Activated CD8-positive, alpha-beta memory T cell treated with anti-CD3 and anti-CD28 coated beads, Interleukin-2, amount 10 ng/mL, durations not matched to agents 7 days and 5 days (primary cell): ENCODE measurements around the gene NRCAM. TPM values are rescaled to one million over a fixed set of nuclear protein-coding genes. Genes with fewer than 3 reads are reported as not detected.
"Not testable (repeated sequence)": the region's sequence is repeated elsewhere in the genome, so short reads cannot be mapped to it uniquely, and the experiment has no call there.

Source experiments
- ATAC-seq: fragments of 150-1000 bp; cut with Tn5 transposase; one replicate; pipeline ENCODE4 v1.10.0; 2021; ENCODE audit warnings: moderate library complexity
- CTCF ChIA-PET: fragments of 350-600 bp; sonication (Branson Sonifier 250); formaldehyde crosslinking; loops from one replicate; lab custom pipeline; 2021; ENCODE audit warnings: antibody characterized with exemption; lab: Charles Lee
- DNase-seq: peaks from one replicate; pipeline ENCODE4 v3.0.0-alpha.2; 2020
- H3K27ac Mint-ChIP-seq: one replicate; pipeline ENCODE4 v1.8.0; 2021; ENCODE audit warnings: mild to moderate bottlenecking, mixed read lengths
- H3K27me3 Mint-ChIP-seq: one replicate; pipeline ENCODE4 v1.8.0; 2021; ENCODE audit warnings: mixed read lengths
- H3K36me3 Mint-ChIP-seq: one replicate; pipeline ENCODE4 v1.8.0; 2021; ENCODE audit warnings: mild to moderate bottlenecking, mixed read lengths
- H3K4me1 Mint-ChIP-seq: one replicate; pipeline ENCODE4 v1.8.0; 2021; ENCODE audit warnings: mixed read lengths
- H3K4me3 Mint-ChIP-seq: one replicate; pipeline ENCODE4 v1.8.0; 2021; ENCODE audit warnings: mild to moderate bottlenecking, moderate library complexity, mixed read lengths
- H3K9me3 Mint-ChIP-seq: one replicate; pipeline ENCODE4 v1.8.0; 2022; ENCODE audit warnings: low read depth, mixed read lengths
- total RNA-seq, 2 experiments: library from RNA; stranded (reverse); gene quantifications; one replicate each; pipeline ENCODE4 v1.2.3, GENCODE V29; 2021

Gene NRCAM
- total RNA-seq, 2 experiments from 2014 or later, result 0.35 TPM; not detected in 1

DNA sequence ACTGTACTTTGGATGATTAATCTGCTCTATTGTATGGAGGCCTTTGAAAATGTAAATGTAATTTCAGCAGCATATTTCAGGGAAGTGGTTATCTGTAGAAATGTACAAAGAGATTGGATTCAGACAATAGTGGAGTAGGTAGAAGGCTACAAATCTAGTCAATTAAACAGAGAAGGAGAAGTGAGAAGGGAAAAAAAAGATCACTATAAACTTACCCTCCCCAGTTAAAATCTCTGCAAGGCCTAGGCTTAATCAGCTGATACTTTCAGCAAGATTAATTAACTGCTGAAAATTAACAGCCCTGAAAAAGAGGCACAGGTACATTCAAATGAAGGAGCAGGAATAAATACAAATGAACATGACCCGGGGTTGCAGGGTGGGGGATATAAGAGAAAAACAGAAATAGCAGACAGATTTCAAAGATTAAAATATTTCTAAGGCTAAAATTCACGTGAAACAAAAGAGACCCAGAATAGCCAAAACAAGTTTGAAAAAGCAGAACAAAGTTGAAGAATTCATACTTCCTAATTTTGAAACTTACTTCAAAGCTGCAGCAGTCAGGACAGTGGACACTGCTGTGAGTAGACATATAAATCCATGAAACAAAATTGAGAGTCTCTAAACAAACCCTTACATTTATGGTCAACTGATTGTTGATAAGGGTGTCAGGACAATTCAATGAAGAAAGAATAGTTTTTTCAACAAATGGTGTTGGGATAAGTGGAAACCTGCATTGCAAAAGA is 96.0 kb downstream of the NRCAM start:
- no peak for DNase-seq
- Mint-ChIP-seq H3K9me3 (no peaks in the 10 kb centered on the region), H3K4me3 (no peak overlapping the region), H3K27ac (no peak overlapping the region), H3K4me1 (no peaks in the 10 kb centered on the region), H3K36me3 (no peaks in the 10 kb centered on the region), H3K27me3 (peaks cover 8% of the 10 kb centered on the region)
- CTCF ChIA-PET, result no interaction called here
- no peak for ATAC-seq

DNA sequence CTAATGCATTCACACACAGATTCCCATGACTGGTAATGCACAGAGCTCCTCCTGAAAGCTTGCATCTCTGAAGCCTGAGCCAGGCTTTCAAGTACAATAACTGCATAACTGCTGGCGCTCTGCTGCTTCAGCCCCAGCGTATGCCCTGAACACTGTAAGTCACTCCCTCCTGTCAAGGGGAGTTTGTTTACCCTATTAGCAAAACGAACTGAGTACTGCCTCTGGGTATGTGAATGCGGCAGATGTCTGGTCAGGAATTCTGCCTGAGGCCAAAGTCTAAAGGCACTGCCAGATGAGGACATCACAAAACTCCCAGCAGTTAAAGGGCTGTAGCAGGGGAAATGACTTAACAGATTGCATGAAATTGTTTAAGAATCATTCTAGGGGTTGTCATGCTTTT is 97.7 kb downstream of the NRCAM start:
- no peaks in the 10 kb centered on the region for H3K9me3 Mint-ChIP-seq
- no peaks in the 10 kb centered on the region for H3K4me1 Mint-ChIP-seq
- CTCF ChIA-PET, result no interaction called here
- H3K36me3 Mint-ChIP-seq, result no peaks in the 10 kb centered on the region
- ATAC-seq (no peak), DNase-seq (no peak)
- no peak overlapping the region for H3K27ac Mint-ChIP-seq
- H3K4me3 Mint-ChIP-seq, result no peak overlapping the region
- H3K27me3 Mint-ChIP-seq, result peaks cover 10% of the 10 kb centered on the region

DNA sequence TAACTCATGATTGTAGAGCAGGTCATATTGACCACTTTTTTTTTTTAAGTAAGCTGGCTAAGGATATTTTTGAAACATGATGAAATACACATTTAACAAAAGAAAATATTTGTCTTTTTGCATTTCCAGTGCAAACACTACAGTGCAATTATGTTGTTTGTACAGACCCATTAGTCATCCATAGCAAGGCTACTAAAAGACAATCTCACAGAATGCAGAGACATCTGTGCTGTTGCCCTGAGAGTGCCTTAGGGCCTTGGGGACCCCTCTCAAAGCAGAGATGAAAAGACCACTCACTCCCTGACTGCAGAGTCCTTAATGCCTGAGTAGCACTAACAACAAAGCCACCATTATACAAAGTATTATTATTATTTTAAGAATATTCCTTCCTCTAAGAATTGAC is 104.5 kb downstream of the NRCAM start:
- Mint-ChIP-seq H3K4me3 (no peak overlapping the region), H3K36me3 (no peaks in the 10 kb centered on the region), H3K4me1 (no peaks in the 10 kb centered on the region), H3K27ac (no peak overlapping the region), H3K9me3 (no peaks in the 10 kb centered on the region), H3K27me3 (peaks cover 2% of the 10 kb centered on the region)
- DNase-seq (no peak), ATAC-seq (no peak)
- CTCF ChIA-PET, result no interaction called here

DNA sequence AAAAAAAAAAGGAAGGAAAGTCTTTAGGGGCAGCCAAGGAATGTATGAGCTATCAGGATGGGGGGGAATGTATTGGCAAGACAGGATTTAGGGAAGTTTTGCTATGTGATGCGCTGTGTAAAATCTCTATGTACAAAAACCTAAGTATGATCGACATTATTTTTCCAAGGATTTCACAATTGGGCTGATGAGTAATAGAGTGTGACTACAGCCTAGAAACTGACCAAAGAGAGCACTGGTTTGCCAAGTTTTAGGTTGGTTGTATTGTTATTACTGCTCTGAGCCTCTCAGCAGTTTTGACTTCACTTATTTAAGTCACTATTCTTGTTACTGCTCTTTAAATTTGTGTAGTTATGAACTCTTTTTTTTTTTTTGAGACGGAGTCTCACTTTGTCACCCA is 107.3 kb downstream of the NRCAM start:
- Mint-ChIP-seq H3K4me3 (no peak overlapping the region), H3K9me3 (no peaks in the 10 kb centered on the region), H3K36me3 (no peaks in the 10 kb centered on the region), H3K27ac (no peak overlapping the region), H3K27me3 (no peaks in the 10 kb centered on the region), H3K4me1 (no peaks in the 10 kb centered on the region)
- CTCF ChIA-PET, result no interaction called here
- ATAC-seq (no peak), DNase-seq (no peak)

DNA sequence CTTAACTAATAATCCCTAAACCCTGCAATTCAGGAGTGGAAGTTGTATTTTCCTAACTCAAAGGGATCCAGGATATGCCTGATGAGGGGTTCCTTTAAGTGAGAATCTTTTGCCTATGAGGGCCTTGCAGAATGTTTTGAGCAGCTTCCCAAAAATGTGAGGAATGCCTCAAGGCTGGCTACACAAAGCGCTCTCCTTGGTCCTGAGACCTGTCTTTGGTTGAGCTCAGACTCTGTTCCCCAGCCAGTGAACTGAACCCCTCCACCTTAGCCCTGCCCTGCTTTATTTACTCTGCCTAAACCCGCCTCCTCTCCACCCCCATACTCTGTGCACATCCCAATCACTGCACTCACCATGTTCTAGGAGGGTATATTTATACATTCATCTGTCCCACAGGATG is 108.6 kb downstream of the NRCAM start:
- no peak overlapping the region for H3K27ac Mint-ChIP-seq
- ATAC-seq (no peak), DNase-seq (no peak)
- no peaks in the 10 kb centered on the region for H3K9me3 Mint-ChIP-seq
- no peaks in the 10 kb centered on the region for H3K27me3 Mint-ChIP-seq
- H3K36me3 Mint-ChIP-seq, result no peaks in the 10 kb centered on the region
- no peaks in the 10 kb centered on the region for H3K4me1 Mint-ChIP-seq
- H3K4me3 Mint-ChIP-seq, result no peak overlapping the region
- CTCF ChIA-PET, result no interaction called here

DNA sequence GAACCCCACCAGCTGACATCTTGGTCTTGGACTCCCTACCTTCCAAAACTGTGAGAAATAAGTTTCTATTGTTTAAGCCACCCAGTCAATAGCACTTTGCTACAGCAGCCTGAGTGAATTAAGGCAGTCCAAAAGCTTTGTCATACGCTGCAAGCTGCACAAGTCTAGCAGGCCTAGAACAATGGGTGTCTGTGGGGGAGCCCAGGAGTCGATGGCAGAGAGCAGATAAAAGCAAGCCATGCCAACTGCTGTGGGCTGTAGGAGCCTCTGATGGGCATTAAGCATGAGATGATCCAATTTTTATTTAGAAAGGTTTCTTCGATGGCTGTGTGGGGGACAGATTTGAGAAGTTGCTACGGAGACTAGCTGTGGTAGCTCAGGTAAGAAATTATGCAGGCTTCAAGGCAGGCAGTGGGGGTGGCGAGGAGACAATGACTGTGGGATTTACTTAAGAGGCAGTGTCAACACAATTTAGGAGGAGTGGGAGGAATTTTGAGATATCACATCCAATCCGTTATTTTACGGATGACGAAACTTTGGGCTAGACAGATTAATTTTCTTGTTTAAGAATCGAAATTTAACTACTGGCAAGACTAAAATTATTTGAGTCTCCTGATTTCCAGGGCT is 110.4 kb downstream of the NRCAM start:
- Mint-ChIP-seq H3K4me1 (no peaks in the 10 kb centered on the region), H3K27ac (no peak overlapping the region), H3K9me3 (no peaks in the 10 kb centered on the region), H3K36me3 (no peaks in the 10 kb centered on the region), H3K27me3 (no peaks in the 10 kb centered on the region), H3K4me3 (no peak overlapping the region)
- CTCF ChIA-PET, result no interaction called here
- no peak for ATAC-seq
- DNase-seq, result no peak

DNA sequence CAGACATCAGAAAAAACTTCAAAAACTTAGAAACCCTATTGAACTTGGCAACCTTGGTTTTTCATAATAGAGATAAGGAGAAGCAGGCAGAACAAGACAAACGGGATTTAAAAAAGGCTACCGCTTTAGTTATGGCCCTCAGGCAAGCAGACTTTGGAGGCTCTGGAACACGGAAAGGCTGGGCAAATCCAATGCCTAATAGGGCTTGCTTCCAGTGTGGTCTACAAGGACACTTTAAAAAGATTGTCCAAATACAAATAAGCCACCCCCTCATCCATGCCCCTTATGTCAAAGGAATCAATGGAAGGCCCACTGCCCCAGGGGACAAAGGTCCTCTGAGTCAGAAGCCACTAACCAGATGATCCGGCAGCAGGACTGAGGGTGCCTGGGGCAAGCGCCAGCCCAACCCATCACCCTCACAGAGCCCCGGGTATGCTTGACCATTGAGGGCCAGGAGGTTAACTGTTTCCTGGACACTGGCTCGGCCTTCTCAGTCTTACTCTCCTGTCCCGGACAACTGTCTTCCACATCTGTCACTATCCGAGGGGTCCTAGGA is 115.3 kb downstream of the NRCAM start:
- Mint-ChIP-seq H3K4me1 (no peaks in the 10 kb centered on the region), H3K27ac (no peak overlapping the region), H3K27me3 (no peaks in the 10 kb centered on the region), H3K9me3 (no peaks in the 10 kb centered on the region), H3K36me3 (no peaks in the 10 kb centered on the region), H3K4me3 (no peak overlapping the region)
- ATAC-seq (no peak), DNase-seq (no peak)
- CTCF ChIA-PET, result no interaction called here

DNA sequence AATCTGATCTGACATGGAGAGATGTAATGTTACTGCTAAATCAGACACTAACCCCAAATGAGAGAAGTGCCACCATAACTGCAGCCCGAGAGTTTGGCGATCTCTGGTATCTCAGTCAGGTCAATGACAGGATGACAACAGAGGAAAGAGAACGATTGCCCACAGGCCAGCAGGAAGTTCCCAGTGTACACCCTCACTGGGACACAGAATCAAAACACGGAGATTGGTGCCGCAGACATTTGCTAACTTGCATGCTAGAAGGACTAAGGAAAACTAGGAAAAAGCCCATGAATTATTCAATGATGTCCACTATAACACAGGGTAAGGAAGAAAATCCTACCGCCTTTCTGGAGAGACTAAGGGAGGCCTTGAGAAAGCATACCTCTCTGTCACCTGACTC is 115.8 kb downstream of the NRCAM start:
- H3K4me1 Mint-ChIP-seq, H3K27ac Mint-ChIP-seq, H3K36me3 Mint-ChIP-seq, H3K9me3 Mint-ChIP-seq, H3K27me3 Mint-ChIP-seq, ATAC-seq, CTCF ChIA-PET, DNase-seq, H3K4me3 Mint-ChIP-seq: not testable (repeated sequence)

DNA sequence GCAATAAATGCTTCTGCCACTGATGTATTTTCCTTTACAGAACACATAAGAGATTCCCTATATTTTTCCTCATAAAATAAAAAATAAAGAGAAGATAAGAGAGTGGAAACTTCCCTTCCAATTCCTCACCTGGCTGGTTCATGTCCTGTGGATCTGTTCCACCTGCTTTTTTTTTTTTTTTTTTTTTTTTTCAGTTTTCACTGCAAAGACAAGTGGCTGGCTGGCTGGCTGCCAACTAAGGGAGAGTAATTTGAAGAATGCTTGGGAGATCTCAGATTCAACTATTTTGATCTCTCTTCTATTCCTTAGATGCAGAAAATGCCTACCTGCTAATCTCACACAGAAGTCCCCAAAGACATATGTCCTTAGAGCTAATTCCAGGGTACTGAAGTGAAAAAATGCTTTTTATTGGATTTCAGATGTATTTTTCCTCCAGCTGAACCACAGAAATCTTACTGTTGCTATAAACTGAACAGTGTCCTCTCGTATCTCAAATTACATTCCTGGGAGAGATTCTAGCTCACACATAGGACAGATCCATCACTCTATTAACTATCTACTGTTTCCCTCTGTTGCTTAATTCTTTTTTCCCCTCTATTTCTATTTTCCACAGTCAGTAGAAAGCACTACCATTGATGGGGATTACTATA is 120.8 kb downstream of the NRCAM start:
- Mint-ChIP-seq H3K36me3 (no peaks in the 10 kb centered on the region), H3K27me3 (peaks cover 2% of the 10 kb centered on the region), H3K27ac (no peak overlapping the region), H3K9me3 (no peaks in the 10 kb centered on the region), H3K4me3 (no peak overlapping the region), H3K4me1 (no peaks in the 10 kb centered on the region)
- no peak for DNase-seq
- no peak for ATAC-seq
- CTCF ChIA-PET, result no interaction called here

DNA sequence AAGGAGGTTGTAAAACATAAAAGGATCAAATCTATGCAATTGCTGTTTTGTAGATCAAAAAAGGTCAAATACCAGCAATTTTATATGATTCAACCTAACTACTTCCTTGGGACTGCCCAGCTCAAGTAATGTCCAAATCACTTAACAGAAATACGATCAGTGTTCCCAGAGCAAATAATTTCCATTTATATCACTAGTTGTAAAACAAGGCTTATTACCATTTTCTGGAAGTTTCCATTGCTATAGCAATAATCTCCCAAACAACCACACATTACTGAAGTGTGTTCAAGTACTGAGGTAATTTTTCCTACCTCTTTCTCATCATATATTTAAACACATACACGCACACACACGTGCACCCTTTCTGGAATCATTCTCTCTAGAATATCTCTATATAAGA is 123.3 kb downstream of the NRCAM start:
- Mint-ChIP-seq H3K36me3 (no peaks in the 10 kb centered on the region), H3K4me3 (no peak overlapping the region), H3K9me3 (no peaks in the 10 kb centered on the region), H3K4me1 (peaks cover 2% of the 10 kb centered on the region), H3K27ac (no peak overlapping the region), H3K27me3 (peaks cover 2% of the 10 kb centered on the region)
- ATAC-seq, result no peak
- CTCF ChIA-PET, result no interaction called here
- no peak for DNase-seq

DNA sequence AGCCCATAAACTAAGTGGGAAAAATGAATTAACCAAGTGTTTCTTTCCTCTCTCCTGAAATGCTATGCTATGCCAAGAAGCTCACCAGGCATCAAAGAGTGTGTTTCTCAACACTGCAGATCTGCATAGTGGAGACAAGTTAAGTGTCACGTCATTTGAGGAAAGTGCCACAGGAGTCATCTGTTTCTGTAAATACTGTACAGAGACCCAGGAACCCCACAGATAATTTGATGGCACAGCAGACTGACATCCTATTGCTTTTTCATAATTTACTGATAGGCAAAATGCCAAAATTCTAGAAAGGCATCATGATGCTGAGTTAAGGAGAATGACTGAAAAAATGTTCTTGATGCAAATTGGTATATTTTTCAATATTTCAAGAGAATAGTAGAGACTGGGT is 124.3 kb downstream of the NRCAM start:
- no peak for DNase-seq
- ATAC-seq, result no peak
- Mint-ChIP-seq H3K36me3 (no peaks in the 10 kb centered on the region), H3K27ac (no peak overlapping the region), H3K27me3 (peaks cover 2% of the 10 kb centered on the region), H3K9me3 (no peaks in the 10 kb centered on the region), H3K4me1 (peaks cover 2% of the 10 kb centered on the region), H3K4me3 (no peak overlapping the region)
- CTCF ChIA-PET, result no interaction called here

DNA sequence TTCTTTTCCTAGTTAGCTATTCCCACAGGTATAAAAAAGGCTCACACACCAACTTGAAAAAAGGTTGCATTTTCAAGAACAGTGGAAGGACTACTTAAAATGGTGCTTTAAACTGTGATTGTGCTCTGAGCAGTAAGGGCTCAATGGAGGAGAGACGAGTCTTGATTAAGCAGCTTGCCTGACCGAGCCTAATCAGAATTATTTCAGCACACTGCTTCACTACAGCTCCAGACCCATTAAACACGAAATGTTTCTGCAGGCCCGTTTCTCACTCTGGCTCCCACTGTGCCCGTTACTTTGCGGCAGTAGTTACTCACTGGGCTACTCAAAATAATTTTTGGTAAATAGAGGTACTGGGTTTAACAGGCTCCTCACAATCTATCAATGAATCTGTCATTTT is 126.0 kb downstream of the NRCAM start:
- no peaks in the 10 kb centered on the region for H3K36me3 Mint-ChIP-seq
- no peak overlapping the region for H3K27ac Mint-ChIP-seq
- H3K4me1 Mint-ChIP-seq, result peaks cover 2% of the 10 kb centered on the region
- CTCF ChIA-PET, result no interaction called here
- ATAC-seq (no peak), DNase-seq (no peak)
- no peak overlapping the region for H3K4me3 Mint-ChIP-seq
- no peaks in the 10 kb centered on the region for H3K9me3 Mint-ChIP-seq
- peaks cover 2% of the 10 kb centered on the region for H3K27me3 Mint-ChIP-seq

DNA sequence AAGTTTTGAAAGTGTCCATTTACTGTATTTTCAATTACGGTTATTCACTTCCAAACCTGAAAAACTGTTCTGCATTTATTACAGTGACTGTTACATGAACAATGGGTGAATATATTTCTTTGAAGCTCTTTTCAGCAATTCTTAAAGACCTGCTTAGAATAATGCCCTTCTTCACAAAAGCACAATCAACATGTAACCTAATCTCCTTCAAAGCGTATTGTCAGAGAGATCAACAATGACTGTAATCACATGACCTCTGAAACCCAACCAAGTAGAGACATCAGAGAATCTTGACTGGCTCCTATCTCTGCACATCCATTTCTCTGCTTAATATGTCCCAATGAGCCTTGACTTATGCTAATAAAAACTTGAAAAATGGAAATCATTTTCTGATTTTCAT is 126.7 kb downstream of the NRCAM start:
- Mint-ChIP-seq H3K4me3 (no peak overlapping the region), H3K4me1 (peaks cover 2% of the 10 kb centered on the region), H3K27me3 (peaks cover 2% of the 10 kb centered on the region), H3K36me3 (no peaks in the 10 kb centered on the region), H3K27ac (no peak overlapping the region), H3K9me3 (no peaks in the 10 kb centered on the region)
- DNase-seq (no peak), ATAC-seq (no peak)
- CTCF ChIA-PET, result no interaction called here

DNA sequence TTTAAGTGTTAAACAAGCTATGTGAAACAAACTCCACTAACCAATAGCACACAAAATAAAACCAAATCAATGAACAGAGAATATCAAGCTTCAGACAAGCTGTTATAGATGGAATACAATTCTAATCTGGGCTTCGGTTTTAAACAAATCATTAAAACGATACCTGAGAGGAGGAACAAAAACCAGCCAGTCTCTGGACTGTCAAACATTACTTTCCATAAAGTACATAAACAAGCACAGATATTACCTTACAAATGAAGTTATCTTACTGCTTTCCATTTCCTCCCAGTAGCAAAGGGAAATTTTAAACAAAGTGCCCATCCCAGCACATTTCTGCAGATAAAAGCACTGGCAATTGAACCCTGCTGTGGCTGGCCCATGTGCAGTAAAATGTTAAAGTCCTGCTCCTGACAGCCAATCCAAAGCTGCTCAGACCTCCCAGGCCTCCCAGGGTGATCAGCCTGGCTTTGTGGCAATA is 128.0 kb downstream of the NRCAM start:
- CTCF ChIA-PET, result no interaction called here
- peaks cover 2% of the 10 kb centered on the region for H3K4me1 Mint-ChIP-seq
- H3K4me3 Mint-ChIP-seq, result no peak overlapping the region
- no peak overlapping the region for H3K27ac Mint-ChIP-seq
- H3K36me3 Mint-ChIP-seq, result no peaks in the 10 kb centered on the region
- no peak for ATAC-seq
- peaks cover 5% of the 10 kb centered on the region for H3K27me3 Mint-ChIP-seq
- no peaks in the 10 kb centered on the region for H3K9me3 Mint-ChIP-seq
- DNase-seq, result no peak
